ENCODE results near the gene SCFD2. TPM values are rescaled to one million over a fixed set of nuclear protein-coding genes. Genes with fewer than 3 reads are reported as not detected.
"Not testable (repeated sequence)": the region's sequence is repeated elsewhere in the genome, so short reads cannot be mapped to it uniquely, and the experiment has no call there.

The SCFD2 gene
- total RNA-seq, 4 donors from 2014 or later, result 14.3 to 37.8 (median 27.7) TPM

DNA sequence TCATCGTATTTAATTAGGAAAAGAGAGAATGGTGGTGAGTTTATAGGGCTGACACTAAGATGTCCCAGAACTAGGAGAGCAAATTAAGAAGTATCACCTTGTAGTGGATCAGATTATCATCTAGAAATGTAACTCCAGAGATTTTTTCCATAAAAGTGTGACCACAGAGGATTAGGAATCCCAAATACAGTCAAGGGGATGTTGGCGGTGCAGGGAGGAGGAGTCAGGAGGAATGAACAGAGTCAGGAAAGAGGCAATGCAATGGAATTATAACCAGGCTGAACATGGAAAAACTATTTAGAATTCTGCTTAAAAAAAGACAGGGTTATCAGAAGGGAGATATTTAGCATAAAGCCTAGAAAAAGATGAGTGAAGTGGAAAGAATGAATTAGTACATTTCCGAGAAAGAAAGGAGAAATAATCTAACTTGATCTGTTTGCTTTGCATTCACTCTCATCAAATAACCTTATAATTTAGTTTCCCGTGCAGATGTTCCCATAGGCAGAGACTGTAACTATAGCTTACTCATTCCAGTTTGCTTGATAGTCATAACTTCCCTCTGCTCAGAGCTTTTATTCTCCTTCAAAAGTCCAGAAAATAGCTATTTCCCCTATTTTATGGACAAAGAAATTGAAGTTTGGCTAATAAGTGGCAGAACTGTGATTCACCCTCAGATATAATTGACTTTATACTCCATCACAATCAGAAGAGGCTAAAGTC is 56.4 kb downstream of the SCFD2 start:
- intact Hi-C loops (cut with DNase I), result no loop called here
- 80 to 90% methylated on average over 4 of the region's 4 CpGs for WGBS, 2 donors
- Histone ChIP-seq H3K9me3 (no peaks in the 10 kb centered on the region), H3K4me3 (no peak overlapping the region), H3K27me3 (no peaks in the 10 kb centered on the region), H3K27ac (no peak overlapping the region), H3K36me3 (no peaks in the 10 kb centered on the region), H3K4me1 (no peaks in the 10 kb centered on the region)
- DNase-seq, result no peak
- TF ChIP-seq POLR2A (IDR thresholded peaks at IDR 0.05), result no peak
- TF ChIP-seq, protein P1, sequence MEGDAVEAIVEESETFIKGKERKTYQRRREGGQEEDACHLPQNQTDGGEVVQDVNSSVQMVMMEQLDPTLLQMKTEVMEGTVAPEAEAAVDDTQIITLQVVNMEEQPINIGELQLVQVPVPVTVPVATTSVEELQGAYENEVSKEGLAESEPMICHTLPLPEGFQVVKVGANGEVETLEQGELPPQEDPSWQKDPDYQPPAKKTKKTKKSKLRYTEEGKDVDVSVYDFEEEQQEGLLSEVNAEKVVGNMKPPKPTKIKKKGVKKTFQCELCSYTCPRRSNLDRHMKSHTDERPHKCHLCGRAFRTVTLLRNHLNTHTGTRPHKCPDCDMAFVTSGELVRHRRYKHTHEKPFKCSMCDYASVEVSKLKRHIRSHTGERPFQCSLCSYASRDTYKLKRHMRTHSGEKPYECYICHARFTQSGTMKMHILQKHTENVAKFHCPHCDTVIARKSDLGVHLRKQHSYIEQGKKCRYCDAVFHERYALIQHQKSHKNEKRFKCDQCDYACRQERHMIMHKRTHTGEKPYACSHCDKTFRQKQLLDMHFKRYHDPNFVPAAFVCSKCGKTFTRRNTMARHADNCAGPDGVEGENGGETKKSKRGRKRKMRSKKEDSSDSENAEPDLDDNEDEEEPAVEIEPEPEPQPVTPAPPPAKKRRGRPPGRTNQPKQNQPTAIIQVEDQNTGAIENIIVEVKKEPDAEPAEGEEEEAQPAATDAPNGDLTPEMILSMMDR (IDR thresholded peaks at IDR 0.05), result no peak

DNA sequence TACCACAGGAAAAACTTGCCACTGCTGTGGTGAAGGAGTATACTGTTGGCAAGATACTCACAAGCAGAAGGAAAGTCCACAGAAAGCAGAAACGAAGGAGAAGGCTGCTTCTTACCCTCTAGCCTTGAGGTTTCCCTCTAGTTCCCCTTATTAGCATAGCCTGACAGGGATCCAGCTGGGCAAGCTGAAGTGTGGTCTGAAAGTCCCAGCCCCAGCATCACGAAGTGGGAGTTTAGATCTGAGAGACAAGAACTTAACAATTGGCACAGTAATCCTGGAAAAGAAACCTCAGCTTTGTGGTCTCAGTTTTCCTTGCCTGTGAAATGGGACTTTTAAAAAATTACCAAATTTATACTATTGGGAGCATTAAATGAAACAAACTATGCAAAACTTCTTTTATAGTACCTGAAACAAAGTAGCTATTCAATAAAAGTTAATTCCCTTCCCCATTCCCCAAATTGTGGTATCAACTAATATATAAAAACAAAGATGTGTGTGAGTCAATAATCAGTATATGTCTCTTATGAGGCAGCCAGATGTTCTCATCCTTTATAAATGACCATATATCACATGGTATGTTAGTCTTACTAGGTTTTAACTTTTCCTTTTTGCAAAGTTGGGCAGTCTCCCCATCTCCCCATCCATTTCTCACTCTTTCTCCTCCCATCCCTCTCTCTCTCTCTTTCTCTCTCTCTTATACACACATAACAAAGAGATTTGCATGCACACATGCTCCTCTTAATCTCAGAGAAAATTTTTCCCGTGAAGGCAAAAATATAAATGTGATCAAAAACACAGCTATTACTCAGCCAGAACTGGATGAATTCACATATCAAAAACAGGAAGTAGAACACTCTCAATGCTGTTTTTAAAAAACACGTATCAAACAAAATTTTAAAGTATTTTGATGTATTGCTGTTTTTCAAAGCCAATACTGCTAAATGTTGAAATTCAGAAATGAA is 57.8 kb downstream of the SCFD2 start:
- 62 to 66% methylated on average over 4 of the region's 4 CpGs for whole genome bisulfite sequencing, 2 donors
- H3K9me3 ChIP-seq, result no peaks in the 10 kb centered on the region
- H3K4me1 ChIP-seq, result no peaks in the 10 kb centered on the region
- no peak for DNase-seq
- no peaks in the 10 kb centered on the region for H3K27me3 ChIP-seq
- H3K36me3 ChIP-seq, result no peaks in the 10 kb centered on the region
- TF ChIP-seq, protein P1 (IDR thresholded peaks at IDR 0.05), result no peak
- no peak for TF ChIP-seq POLR2A (IDR thresholded peaks at IDR 0.05)
- no peak overlapping the region for H3K4me3 ChIP-seq
- H3K27ac ChIP-seq, result no peak overlapping the region
- intact Hi-C loops (cut with DNase I), result no loop called here

DNA sequence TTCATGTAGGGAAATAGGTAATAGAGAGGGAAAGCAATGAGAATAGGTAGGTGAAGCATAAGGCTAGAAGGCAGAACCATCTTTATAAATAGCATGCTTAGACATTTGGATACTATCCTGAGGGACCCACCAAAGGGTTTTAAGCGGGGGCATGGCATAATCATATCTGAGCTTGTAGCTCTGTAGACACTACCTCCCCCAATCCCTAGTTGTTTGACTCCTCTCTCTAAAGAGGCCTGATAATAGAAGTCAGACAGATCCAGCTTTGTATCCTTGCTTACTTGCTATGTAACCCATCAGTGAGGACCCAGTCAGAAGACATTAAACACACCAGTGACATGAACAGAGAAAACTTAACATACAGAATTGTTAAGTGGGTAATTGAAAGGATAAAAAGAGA is 58.7 kb downstream of the SCFD2 start:
- no peaks in the 10 kb centered on the region for H3K36me3 ChIP-seq
- H3K9me3 ChIP-seq, result no peaks in the 10 kb centered on the region
- no peaks in the 10 kb centered on the region for H3K4me1 ChIP-seq
- TF ChIP-seq, protein P1 (IDR thresholded peaks at IDR 0.05), result no peak
- no peak for TF ChIP-seq POLR2A (IDR thresholded peaks at IDR 0.05)
- DNase-seq, result no peak
- 94 to 100% methylated on average over 1 of the region's 1 CpG for WGBS, 2 donors
- H3K27me3 ChIP-seq, result no peaks in the 10 kb centered on the region
- H3K4me3 ChIP-seq, result no peak overlapping the region
- intact Hi-C loops (cut with DNase I), result no loop called here
- H3K27ac ChIP-seq, result no peak overlapping the region

DNA sequence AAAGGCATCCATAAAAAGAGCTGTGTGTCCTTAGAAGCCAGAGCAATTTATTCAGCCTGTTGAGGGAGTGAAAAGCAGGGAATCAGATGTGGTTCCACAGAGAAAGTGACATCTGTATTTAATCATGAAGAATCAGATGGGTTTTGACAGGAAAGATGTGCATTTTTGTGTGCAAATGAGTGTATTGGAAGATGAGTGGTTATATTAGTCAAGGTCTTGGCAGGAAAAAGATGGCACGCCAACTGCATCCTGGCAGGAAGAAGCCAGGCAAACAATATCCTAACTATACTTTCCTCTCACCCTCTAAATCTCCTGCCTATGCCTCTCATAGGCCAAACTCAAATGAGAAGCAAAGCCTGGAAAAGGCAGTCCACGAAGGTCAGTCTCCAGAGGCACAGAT is 59.1 kb downstream of the SCFD2 start:
- H3K27me3 ChIP-seq, result no peaks in the 10 kb centered on the region
- TF ChIP-seq POLR2A (IDR thresholded peaks at IDR 0.05), result no peak
- TF ChIP-seq, protein P1 (IDR thresholded peaks at IDR 0.05), result no peak
- H3K36me3 ChIP-seq, result no peaks in the 10 kb centered on the region
- intact Hi-C loops (cut with DNase I), result no loop called here
- no peaks in the 10 kb centered on the region for H3K4me1 ChIP-seq
- no peak for DNase-seq
- H3K4me3 ChIP-seq, result no peak overlapping the region
- H3K27ac ChIP-seq, result no peak overlapping the region
- 63 to 88% methylated on average over 2 of the region's 2 CpGs for WGBS, 2 donors
- H3K9me3 ChIP-seq, result no peaks in the 10 kb centered on the region

DNA sequence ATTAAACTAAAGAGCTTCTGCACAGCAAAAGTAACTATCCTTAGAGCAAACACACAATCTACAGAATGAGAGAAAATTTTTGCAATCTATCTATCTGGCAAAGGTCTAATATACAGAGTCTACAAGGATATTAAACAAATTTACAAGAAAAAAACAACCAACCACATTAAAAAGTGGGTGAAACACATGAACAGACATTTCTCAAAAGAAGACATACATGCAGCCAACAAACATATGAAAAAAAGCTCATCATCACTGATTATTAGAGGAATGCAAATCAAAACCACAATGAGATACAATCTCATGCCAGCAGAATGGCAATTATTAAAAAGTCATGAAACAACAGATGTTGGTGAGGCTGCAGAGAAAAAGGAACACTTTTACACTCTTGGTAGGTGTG is 73.7 kb downstream of the SCFD2 start:
- intact Hi-C loops (cut with DNase I); H3K27ac ChIP-seq; H3K4me3 ChIP-seq; H3K27me3 ChIP-seq; H3K4me1 ChIP-seq; DNase-seq; H3K36me3 ChIP-seq: not testable (repeated sequence)
- H3K9me3 ChIP-seq, result peaks cover 0 to 40% (median 3%) of the 10 kb centered on the region in 3 donors
